Neuronal stem cell (in vitro differentiated cells): ENCODE data around the gene DTNB.

ENCODE experiments used
- DNase-seq: peaks from one replicate; pipeline ENCODE4 v3.0.0-alpha.2; 2013; ENCODE audit warnings: low spot score
- H2AFZ ChIP-seq: one replicate; pipeline ENCODE4 v1.6.1; 2013; ENCODE audit warnings: mild to moderate bottlenecking, low read length, inconsistent platforms
- H2AK5ac ChIP-seq: 2 replicates; pipeline ENCODE4 v1.6.1; 2013; ENCODE audit warnings: low read depth, mild to moderate bottlenecking, inconsistent platforms, low read length, moderate library complexity, mixed read lengths
- H2BK120ac ChIP-seq: 2 replicates; pipeline ENCODE4 v1.6.1; 2013; ENCODE audit warnings: low read depth, mild to moderate bottlenecking, inconsistent platforms, low read length, moderate library complexity, mixed read lengths
- H2BK12ac ChIP-seq: one replicate; pipeline ENCODE4 v1.6.1; 2013; ENCODE audit warnings: low read length, inconsistent platforms
- H2BK15ac ChIP-seq: 2 replicates; pipeline ENCODE4 v1.6.1; 2013; ENCODE audit warnings: mild to moderate bottlenecking, low read length, inconsistent platforms, mixed read lengths
- H2BK5ac ChIP-seq: one replicate; pipeline ENCODE4 v1.6.1; 2013; ENCODE audit warnings: inconsistent platforms, mild to moderate bottlenecking, low read length, moderate library complexity
- H3K14ac ChIP-seq: one replicate; pipeline ENCODE4 v1.6.1; 2013; ENCODE audit warnings: low read length, inconsistent platforms
- H3K18ac ChIP-seq: 2 replicates; pipeline ENCODE4 v1.6.1; 2013; ENCODE audit warnings: low read length, inconsistent platforms
- H3K23ac ChIP-seq: 2 replicates; pipeline ENCODE4 v1.6.1; 2013; ENCODE audit warnings: low read depth, mild to moderate bottlenecking, mixed read lengths, low read length, inconsistent platforms; ENCODE audit not compliant: poor library complexity
- H3K27ac ChIP-seq: replicated peaks from 3 replicates; pipeline ENCODE4 v1.5.1; 2013; ENCODE audit warnings: low read length, inconsistent platforms
- H3K27me3 ChIP-seq, 3 experiments: 2 replicates each; pipeline ENCODE4 v1.6.1; 2013; ENCODE audit warnings: low read length in 3 of 3, mild to moderate bottlenecking in 2 of 3, inconsistent platforms in 1 of 3, low read depth in 1 of 3, mixed read lengths in 1 of 3, moderate library complexity in 1 of 3; ENCODE audit not compliant: control insufficient read depth in 3 of 3, insufficient read depth in 3 of 3
- H3K36me3 ChIP-seq, 2 donors: replicated peaks in 1 of 2; 2 replicates each; pipeline ENCODE4 v1.6.1; 2013; ENCODE audit warnings: low read length in 2 of 2; ENCODE audit not compliant: control insufficient read depth in 2 of 2, insufficient read depth in 2 of 2
- H3K4ac ChIP-seq: 2 replicates; pipeline ENCODE4 v1.6.1; 2013; ENCODE audit warnings: inconsistent platforms, mild to moderate bottlenecking, low read length, moderate library complexity
- H3K4me1 ChIP-seq, 2 donors: 1 replicate in 1 of 2; 2 replicates in 1 of 2; pipeline ENCODE4 v1.6.1; 2013; ENCODE audit warnings: low read length in 2 of 2, low read depth in 1 of 2; ENCODE audit not compliant: control insufficient read depth in 2 of 2, insufficient read depth in 1 of 2
- H3K4me2 ChIP-seq: one replicate; pipeline ENCODE4 v1.6.1; 2013; ENCODE audit warnings: mild to moderate bottlenecking, low read length, inconsistent platforms; ENCODE audit not compliant: insufficient read depth, poor library complexity, severe bottlenecking
- H3K4me3 ChIP-seq, 2 donors: 2 replicates each; pipeline ENCODE4 v1.5.1; 2013; ENCODE audit warnings: low read length in 2 of 2, mild to moderate bottlenecking in 2 of 2, inconsistent platforms in 1 of 2, moderate library complexity in 1 of 2
- H3K79me1 ChIP-seq: one replicate; pipeline ENCODE4 v1.6.1; 2013; ENCODE audit warnings: low read depth, mild to moderate bottlenecking, inconsistent platforms, low read length, moderate library complexity
- H3K9ac ChIP-seq: one replicate; pipeline ENCODE4 v1.6.1; 2013; ENCODE audit warnings: mild to moderate bottlenecking, low read depth, low read length, inconsistent platforms; ENCODE audit not compliant: poor library complexity
- H3K9me3 ChIP-seq, 2 donors: replicated peaks in 1 of 2; 2 replicates each; pipeline versions ENCODE3 to v1.6.1; 2013; ENCODE audit warnings: low read length in 2 of 2, mild to moderate bottlenecking in 2 of 2, inconsistent platforms in 1 of 2, low read depth in 1 of 2, mixed read lengths in 1 of 2, moderate library complexity in 1 of 2; ENCODE audit not compliant: control insufficient read depth in 2 of 2, insufficient read depth in 1 of 2
- H4K8ac ChIP-seq: one replicate; pipeline ENCODE4 v1.6.1; 2013; ENCODE audit warnings: low read depth, mild to moderate bottlenecking, inconsistent platforms, low read length, moderate library complexity
- H4K91ac ChIP-seq: one replicate; pipeline ENCODE4 v1.6.1; 2013; ENCODE audit warnings: low read length, low read depth, mild to moderate bottlenecking, inconsistent platforms; ENCODE audit not compliant: poor library complexity
- WGBS, 2 donors: extraction: QIAGEN DNeasy Blood & Tissue Kit; methylation state at CpG; one replicate each; pipeline ENCODE4 v1.1.7; 2013; ENCODE audit warnings: missing lambda C conversion rate in 2 of 2, mixed read lengths in 1 of 2; ENCODE audit not compliant: insufficient read length in 2 of 2, insufficient replicate concordance in 1 of 2; ENCODE audit errors: extremely low coverage in 2 of 2; 5-methylcytosine and 5-hydroxymethylcytosine counted together

Gene DTNB

DNA sequence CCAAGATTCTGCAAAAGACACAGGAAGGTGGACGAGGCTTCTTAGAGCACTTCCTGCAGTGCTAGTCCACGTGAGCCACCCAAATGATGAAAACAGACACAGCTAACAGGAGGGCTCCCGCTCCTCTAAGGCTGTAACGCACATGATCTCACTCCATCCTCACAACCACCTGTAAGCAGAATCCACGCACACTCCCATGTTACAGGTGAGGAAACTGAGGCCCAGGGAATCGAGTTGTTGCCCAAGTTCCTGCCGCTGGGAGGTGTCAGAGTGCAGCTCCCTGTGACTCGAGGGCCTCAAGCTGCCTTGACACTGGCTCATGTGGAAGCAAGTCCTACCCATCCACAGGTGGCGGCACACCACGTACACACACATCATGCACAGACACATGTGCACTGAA lies 336.1 kb downstream of the DTNB start:
- Histone ChIP-seq H2BK12ac (no peak overlapping the region), H3K4me3 (no peak overlapping the region), H3K27me3 (peaks cover 2 to 31% (median 25%) of the 10 kb centered on the region in 3 experiments), H2BK120ac (no peak overlapping the region), H3K27ac (no peak overlapping the region), H3K9me3 (no peaks in the 10 kb centered on the region), H3K36me3 (no peaks in the 10 kb centered on the region), H3K4me2 (no peak overlapping the region), H4K8ac (no peak overlapping the region), H3K79me1 (no peaks in the 10 kb centered on the region), H3K9ac (no peak overlapping the region), H2BK5ac (no peak overlapping the region), H4K91ac (no peak overlapping the region), H3K4me1 (peaks cover 0 to 8% of the 10 kb centered on the region in 2 donors), H2AFZ (no peak overlapping the region), H3K23ac (no peak overlapping the region), H3K14ac (no peak overlapping the region), H2AK5ac (no peak overlapping the region), H3K4ac (no peak overlapping the region), H2BK15ac (no peak overlapping the region), H3K18ac (peak overlapping the region; percentile 24)
- DNase-seq, result no peak
- no CpG with 5 or more reads among the region's 10 CpGs for WGBS, 2 donors

DNA sequence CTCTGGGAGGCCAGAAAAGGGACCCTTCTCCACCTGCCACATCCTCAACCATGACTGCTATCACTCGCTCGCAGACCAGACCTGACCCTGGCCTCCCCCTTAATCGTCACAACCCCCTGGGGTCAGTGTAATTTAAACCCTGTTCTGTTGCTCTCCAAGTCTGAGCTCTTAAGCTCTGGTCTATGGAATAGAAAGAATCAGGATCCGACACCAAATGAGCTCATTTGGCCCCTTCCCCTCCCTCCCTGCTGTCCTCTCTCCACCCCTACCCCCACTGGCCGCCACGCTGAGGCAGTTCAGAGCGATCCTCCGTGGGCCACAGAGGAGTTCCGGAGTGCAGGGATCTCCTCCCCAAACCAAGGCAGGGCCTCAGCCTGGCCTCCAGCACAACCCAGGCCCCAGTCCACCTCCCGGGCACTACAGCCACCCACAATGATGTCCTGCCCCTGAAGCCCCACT lies 337.0 kb downstream of the DTNB start:
- Histone ChIP-seq H4K8ac (no peak overlapping the region), H3K27ac (no peak overlapping the region), H3K9me3 (no peaks in the 10 kb centered on the region), H2BK120ac (no peak overlapping the region), H3K14ac (no peak overlapping the region), H3K4me1 (peaks cover 0 to 8% of the 10 kb centered on the region in 2 donors), H3K23ac (no peak overlapping the region), H2BK5ac (peak overlapping the region; percentile 16), H3K4ac (no peak overlapping the region), H2BK15ac (no peak overlapping the region), H3K27me3 (peaks cover 2 to 31% (median 25%) of the 10 kb centered on the region in 3 experiments), H3K4me2 (no peak overlapping the region), H3K79me1 (no peaks in the 10 kb centered on the region), H3K18ac (no peak overlapping the region), H2AK5ac (no peak overlapping the region), H3K9ac (no peak overlapping the region), H3K36me3 (no peaks in the 10 kb centered on the region), H2AFZ (no peak overlapping the region), H2BK12ac (no peak overlapping the region), H3K4me3 (no peak overlapping the region), H4K91ac (no peak overlapping the region)
- no CpG with 5 or more reads among the region's 10 CpGs for WGBS, 2 donors
- DNase-seq, result no peak

DNA sequence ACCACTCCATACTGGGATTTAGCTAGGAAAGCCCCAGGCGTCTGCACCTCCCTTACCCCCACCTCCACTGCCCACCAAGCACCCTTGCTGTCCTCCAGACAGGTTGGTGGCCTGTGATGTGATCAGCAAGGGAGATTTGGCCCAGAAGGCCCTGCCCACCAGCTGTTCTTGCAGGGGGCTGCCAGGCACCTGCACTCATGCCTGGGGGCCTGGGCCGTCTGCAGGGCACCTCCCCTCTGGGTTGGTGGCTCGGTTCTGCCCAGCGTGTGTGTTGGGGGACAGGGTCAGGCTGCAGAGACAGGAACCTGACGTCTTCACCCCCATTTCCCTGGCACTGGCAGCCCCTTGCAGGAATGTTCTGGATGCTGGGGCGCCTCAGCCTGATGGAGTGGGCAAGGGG lies 337.4 kb downstream of the DTNB start:
- H2BK5ac ChIP-seq, result no peak overlapping the region
- no peak overlapping the region for H3K4ac ChIP-seq
- WGBS, 2 donors, result no CpG with 5 or more reads among the region's 6 CpGs
- no peak overlapping the region for H3K23ac ChIP-seq
- H4K8ac ChIP-seq, result no peak overlapping the region
- no peak for DNase-seq
- no peak overlapping the region for H2BK120ac ChIP-seq
- H4K91ac ChIP-seq, result no peak overlapping the region
- no peaks in the 10 kb centered on the region for H3K36me3 ChIP-seq
- H3K79me1 ChIP-seq, result no peaks in the 10 kb centered on the region
- H3K27me3 ChIP-seq, result peaks cover 2 to 31% (median 25%) of the 10 kb centered on the region in 3 experiments
- H2BK15ac ChIP-seq, result no peak overlapping the region
- H3K4me3 ChIP-seq, result peak overlapping the region in 1 of 2 donors; percentile 23
- no peak overlapping the region for H3K4me2 ChIP-seq
- H3K14ac ChIP-seq, result no peak overlapping the region
- peaks cover 0 to 10% of the 10 kb centered on the region in 2 donors for H3K4me1 ChIP-seq
- no peak overlapping the region for H2BK12ac ChIP-seq
- no peaks in the 10 kb centered on the region for H3K9me3 ChIP-seq
- H3K27ac ChIP-seq, result no peak overlapping the region
- no peak overlapping the region for H2AFZ ChIP-seq
- peak overlapping the region; percentile 54 for H3K18ac ChIP-seq
- H2AK5ac ChIP-seq, result peak overlapping the region; percentile 86
- H3K9ac ChIP-seq, result no peak overlapping the region

DNA sequence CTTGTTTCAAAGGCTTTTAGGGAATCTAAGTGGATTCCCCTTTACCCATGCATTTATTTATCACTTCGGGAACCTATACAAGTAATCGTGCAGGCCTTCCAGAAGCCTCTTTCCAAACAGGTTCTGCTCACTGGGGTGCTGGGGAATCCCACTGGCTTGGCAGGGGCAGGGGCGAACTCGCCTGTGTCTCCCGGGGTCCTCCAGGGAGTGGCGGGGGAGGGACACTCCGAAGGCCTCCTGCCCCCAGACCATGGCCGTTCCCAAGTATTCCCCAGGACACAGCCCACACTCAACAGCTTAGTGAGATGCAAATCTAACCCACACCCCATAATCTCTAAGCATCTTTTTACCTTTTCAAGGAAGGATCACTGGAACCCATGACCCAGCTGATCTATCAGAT lies 338.2 kb downstream of the DTNB start:
- H3K23ac ChIP-seq, result no peak overlapping the region
- H3K79me1 ChIP-seq, result no peaks in the 10 kb centered on the region
- no peak overlapping the region for H4K8ac ChIP-seq
- no peak for DNase-seq
- WGBS, 2 donors, result no CpG with 5 or more reads among the region's 8 CpGs
- no peak overlapping the region for H2BK15ac ChIP-seq
- no peak overlapping the region for H3K27ac ChIP-seq
- H2BK5ac ChIP-seq, result no peak overlapping the region
- no peak overlapping the region for H2BK12ac ChIP-seq
- H3K36me3 ChIP-seq, result no peaks in the 10 kb centered on the region
- H3K9me3 ChIP-seq, result no peaks in the 10 kb centered on the region
- peaks cover 0 to 10% of the 10 kb centered on the region in 2 donors for H3K4me1 ChIP-seq
- no peak overlapping the region for H2AFZ ChIP-seq
- H3K4me2 ChIP-seq, result no peak overlapping the region
- no peak overlapping the region for H4K91ac ChIP-seq
- peaks cover 0 to 26% (median 24%) of the 10 kb centered on the region in 3 experiments for H3K27me3 ChIP-seq
- no peak overlapping the region for H3K14ac ChIP-seq
- H3K4ac ChIP-seq, result no peak overlapping the region
- no peak overlapping the region for H3K4me3 ChIP-seq
- no peak overlapping the region for H2AK5ac ChIP-seq
- no peak overlapping the region for H3K9ac ChIP-seq
- H3K18ac ChIP-seq, result no peak overlapping the region
- no peak overlapping the region for H2BK120ac ChIP-seq
